H1 (cell line): ENCODE results near the gene SPINDOC. TPM values are rescaled to one million over a fixed set of nuclear protein-coding genes. Genes with fewer than 3 reads are reported as not detected.

Source experiments
- BRCA1 ChIP-seq: IDR thresholded peaks from 2 replicates; pipeline ENCODE4 v1.6.1; 2012; ENCODE audit warnings: low read depth, low read length, improper control_type of control experiment
- CBX8 ChIP-seq: fragments of 300-800, 300-1000 bp; sonication (generic); IDR thresholded peaks from 2 replicates; pipeline ENCODE4 v1.7.1; 2016; ENCODE audit warnings: low read depth, low read length, borderline replicate concordance
- CEBPB ChIP-seq: IDR thresholded peaks from 2 replicates; pipeline ENCODE4 v1.6.1; 2012; ENCODE audit warnings: low read depth, low read length
- CREB1 ChIP-seq: IDR thresholded peaks from 2 replicates; pipeline ENCODE4 v1.6.1; 2012; ENCODE audit warnings: inconsistent platforms
- FOSL1 ChIP-seq: IDR thresholded peaks from 2 replicates; pipeline ENCODE4 v1.6.1; 2011; ENCODE audit warnings: mild to moderate bottlenecking, low read depth, low read length, moderate library complexity; ENCODE audit not compliant: insufficient read depth
- JUN ChIP-seq: IDR thresholded peaks from 2 replicates; pipeline ENCODE4 v1.6.1; 2011; ENCODE audit warnings: low read depth, mild to moderate bottlenecking, improper control_type of control experiment, low read length
- PHF8 ChIP-seq: fragments of 200-600 bp; sonication (generic); conservative IDR thresholded peaks from 2 replicates; pipeline ENCODE4 v1.7.1; 2012; ENCODE audit warnings: low read depth, mild to moderate bottlenecking, inconsistent platforms, low read length, moderate library complexity
- POLR2A ChIP-seq, 2 experiments: IDR thresholded peaks; 1 replicate in 1 of 2; 2 replicates in 1 of 2; pipeline ENCODE4 v1.6.1; 2011; ENCODE audit warnings: low read depth in 2 of 2, low read length in 2 of 2, mild to moderate bottlenecking in 2 of 2; ENCODE audit errors: control extremely low read depth in 1 of 2
- POU5F1 ChIP-seq: IDR thresholded peaks from 2 replicates; pipeline ENCODE4 v1.6.1; 2011; ENCODE audit warnings: low read depth, mild to moderate bottlenecking, low read length, moderate library complexity
- RAD21 ChIP-seq, 2 experiments: IDR thresholded peaks in 1 of 2; conservative IDR thresholded peaks in 1 of 2; 2 replicates each; pipeline ENCODE4 v1.6.1; 2011; ENCODE audit warnings: low read depth in 2 of 2, low read length in 2 of 2, improper control_type of control experiment in 1 of 2, inconsistent platforms in 1 of 2, mild to moderate bottlenecking in 1 of 2, moderate library complexity in 1 of 2
- RBBP5 ChIP-seq: IDR thresholded peaks from 2 replicates; pipeline ENCODE4 v1.7.1; 2012; ENCODE audit warnings: low read depth, mild to moderate bottlenecking, inconsistent platforms, low read length, moderate library complexity, borderline replicate concordance
- RNF2 ChIP-seq: fragments of 200-900, 300-1000 bp; sonication (generic); IDR thresholded peaks from 2 replicates; pipeline ENCODE4 v1.7.1; 2016; ENCODE audit warnings: borderline replicate concordance, low read depth, mild to moderate bottlenecking, antibody characterized with exemption, low read length; ENCODE audit not compliant: poor library complexity, severe bottlenecking; ENCODE audit errors: missing control alignments
- RXRA ChIP-seq: IDR thresholded peaks from 2 replicates; pipeline ENCODE4 v1.6.1; 2011; ENCODE audit warnings: low read depth, mild to moderate bottlenecking, low read length, moderate library complexity; ENCODE audit not compliant: insufficient read depth
- SIN3A ChIP-seq, 2 experiments: IDR thresholded peaks in 1 of 2; conservative IDR thresholded peaks in 1 of 2; 2 replicates each; pipeline ENCODE4 v1.6.1; 2011 to 2012; ENCODE audit warnings: low read length in 2 of 2, improper control_type of control experiment in 1 of 2, low read depth in 1 of 2, mild to moderate bottlenecking in 1 of 2
- SIX5 ChIP-seq: IDR thresholded peaks from 2 replicates; pipeline ENCODE4 v1.6.1; 2011; ENCODE audit warnings: mild to moderate bottlenecking, low read depth, low read length
- SP4 ChIP-seq: IDR thresholded peaks from 2 replicates; pipeline ENCODE4 v1.6.1; 2012; ENCODE audit warnings: low read length, inconsistent platforms
- SRF ChIP-seq: IDR thresholded peaks from 2 replicates; pipeline ENCODE4 v1.6.1; 2011; ENCODE audit warnings: mild to moderate bottlenecking, low read depth, low read length, moderate library complexity
- TAF7 ChIP-seq: optimal IDR thresholded peaks from 2 replicates; pipeline ENCODE3; 2011; ENCODE audit warnings: low read depth, mild to moderate bottlenecking, inconsistent platforms, low read length, moderate library complexity, borderline replicate concordance
- TEAD4 ChIP-seq: IDR thresholded peaks from 2 replicates; pipeline ENCODE4 v1.6.1; 2012; ENCODE audit warnings: low read depth, low read length, inconsistent platforms, mixed read lengths
- polyA plus RNA-seq, 7 experiments: library from polyadenylated mRNA; depleted of rRNA in 3 of 7; stranded (reverse) in 5 of 7; unstranded in 2 of 7; fragments of >200 nt in 5 of 7; fragments of 200-250 nt in 2 of 7; gene quantifications; 1 replicate in 5 of 7; 2 replicates in 1 of 7; 4 replicates in 1 of 7; pipeline versions ENCODE4 v1.2.1 to v1.2.3, GENCODE V29; 2011 to 2013; ENCODE audit warnings: missing spikeins in 2 of 7, mixed read lengths in 2 of 7
- total RNA-seq: library from RNA; stranded (reverse); fragmentation: NEBNext Ultra II Directional; extraction: Animal tissue kit (Norgen Biotek cat#: 25700); gene quantifications from 2 replicates; pipeline ENCODE4 v1.2.1, GENCODE V29; 2021

SPINDOC gene
- total and polyA plus RNA-seq, 2 of the 8 experiments (the other 6 are each of a cell fraction or from before 2014, with no cell fraction given): 78.7 to 99.7 TPM

DNA sequence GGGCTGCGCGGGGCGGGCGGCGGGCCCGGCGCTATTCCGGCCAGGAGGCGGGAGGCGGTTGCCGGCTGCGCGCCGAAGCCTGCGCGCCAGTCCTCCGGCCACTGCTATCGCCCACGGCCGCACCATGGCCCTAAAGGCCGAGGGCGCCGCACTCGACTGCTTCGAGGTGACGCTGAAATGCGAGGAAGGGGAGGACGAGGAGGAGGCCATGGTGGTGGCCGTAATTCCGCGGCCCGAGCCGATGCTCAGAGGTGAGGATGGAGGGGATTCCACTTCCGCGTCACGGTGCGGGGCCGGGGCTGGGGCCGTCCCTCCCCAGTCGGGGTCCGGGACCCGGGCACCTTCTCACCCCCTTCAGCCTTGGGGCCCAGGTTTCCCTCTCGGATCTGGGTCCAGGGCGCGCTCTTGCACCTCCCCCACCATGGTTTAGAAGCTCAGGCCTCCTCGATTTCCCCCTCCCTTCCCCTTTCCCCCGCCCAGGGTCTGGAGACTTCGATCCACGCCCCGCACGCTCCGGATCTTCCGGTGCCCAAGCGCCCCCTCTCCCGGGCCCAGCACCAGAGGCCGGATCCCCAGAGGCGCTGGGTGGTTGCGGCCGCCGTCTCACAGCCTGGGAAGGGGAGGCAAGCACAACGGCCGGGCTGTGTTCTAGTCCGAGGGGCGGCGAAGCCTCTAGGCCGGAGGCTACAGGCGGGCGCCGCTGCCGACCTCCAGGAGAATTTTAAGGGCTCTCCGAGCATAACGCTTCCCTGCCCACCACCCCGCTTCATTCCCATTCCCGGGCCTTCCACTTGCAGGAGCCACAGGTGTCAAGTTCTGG is 517 bp downstream of the SPINDOC start (continued):
- peak in 1 of 2 experiments; percentile 2; a peak in 1 of 4 replicates for TF ChIP-seq RAD21 (IDR thresholded peaks at IDR 0.05 in 1 of 2, conservative IDR thresholded peaks at IDR 0.05 in 1 of 2; ENCODE audit: low read depth in 2 of 2, low read length in 2 of 2)
- peak; percentile 25; the same call in 1 of the 2 replicates for TF ChIP-seq RBBP5
- no peak for TF ChIP-seq TAF7
- TF ChIP-seq CBX8: no peak
- peak; percentile 58 for TF ChIP-seq PHF8
- no peak for TF ChIP-seq SP4
- no peak for TF ChIP-seq TEAD4
- TF ChIP-seq BRCA1: no peak
- TF ChIP-seq SIX5: no peak
- peak in 1 of 2 experiments; percentile 15; a peak in 2 of 3 replicates for TF ChIP-seq POLR2A (IDR thresholded peaks at IDR 0.05; ENCODE audit: control extremely low read depth in 1 of 2, low read depth in 2 of 2, low read length in 2 of 2)
- TF ChIP-seq POU5F1: no peak
- TF ChIP-seq RXRA: no peak
- no peak for TF ChIP-seq SRF
- 0 out of 4 replicates have a peak, but pooled peaks of 1 of the 2 experiments have one; percentile 21 for TF ChIP-seq SIN3A (conservative IDR thresholded peaks at IDR 0.05 in 1 of 2, IDR thresholded peaks at IDR 0.05 in 1 of 2; ENCODE audit: low read depth in 1 of 2, low read length in 2 of 2)
- 0 out of 2 replicates have a peak, but pooled peaks have one; percentile 14 for TF ChIP-seq CREB1
- TF ChIP-seq FOSL1: no peak
- TF ChIP-seq JUN: no peak
- no peak for TF ChIP-seq RNF2
- no peak for TF ChIP-seq CEBPB
